SU-DHL-6 (cell line): ENCODE results near the gene ATG101.

Source experiments
- H2AFZ ChIP-seq: fragments of 200-600 bp; sonication (generic); 2 replicates; pipeline ENCODE4 v1.6.1; 2014; ENCODE audit warnings: low read depth, mild to moderate bottlenecking, moderate library complexity, mixed read lengths, antibody characterized with exemption, low read length; ENCODE audit not compliant: severe bottlenecking
- H3F3A ChIP-seq: fragments of 200-600 bp; shearing (Covaris generic); 2 replicates; pipeline ENCODE4 v1.6.0; 2016; ENCODE audit warnings: antibody characterized with exemption, mild to moderate bottlenecking; ENCODE audit not compliant: insufficient read depth
- H3K27ac ChIP-seq: fragments of 200-600 bp; sonication (generic); 2 replicates; pipeline ENCODE4 v1.5.1; 2016; ENCODE audit warnings: low read depth, mild to moderate bottlenecking, low read length, moderate library complexity, mixed read lengths
- H3K27me3 ChIP-seq: fragments of 200-600 bp; sonication (generic), shearing (Covaris generic); 2 replicates; pipeline ENCODE4 v1.6.0; 2014; ENCODE audit warnings: mild to moderate bottlenecking, low read length
- H3K36me3 ChIP-seq: fragments of 200-600 bp; sonication (generic); 2 replicates; pipeline ENCODE4 v1.6.1; 2014; ENCODE audit warnings: mild to moderate bottlenecking, low read length, mixed read lengths
- H3K4me2 ChIP-seq: fragments of 300-600, 200-600 bp; shearing (Covaris generic), sonication (generic); 2 replicates; pipeline ENCODE4 v1.6.0; 2014; ENCODE audit warnings: low read length, low read depth, mild to moderate bottlenecking; ENCODE audit not compliant: poor library complexity, severe bottlenecking
- H3K4me3 ChIP-seq: fragments of 200-600 bp; sonication (generic); 2 replicates; pipeline ENCODE4 v1.5.1; 2014; ENCODE audit warnings: antibody characterized with exemption, low read length, mild to moderate bottlenecking, mixed read lengths; ENCODE audit not compliant: insufficient read depth, poor library complexity, severe bottlenecking
- H3K79me2 ChIP-seq: fragments of 200-600 bp; sonication (generic); 2 replicates; pipeline ENCODE4 v1.6.1; 2014; ENCODE audit warnings: mild to moderate bottlenecking, low read length, moderate library complexity; ENCODE audit not compliant: insufficient read depth
- H3K9ac ChIP-seq: fragments of 200-600 bp; sonication (generic); 2 replicates; pipeline ENCODE4 v1.7.0; 2014; ENCODE audit warnings: mild to moderate bottlenecking, low read length
- H3K9me2 ChIP-seq: fragments of 200-600 bp; sonication (generic); replicated peaks from 2 replicates; pipeline ENCODE4 v1.6.1; 2014; ENCODE audit warnings: low read length; ENCODE audit not compliant: insufficient read depth
- H3K9me3 ChIP-seq: fragments of 200-600 bp; sonication (generic); 2 replicates; pipeline ENCODE4 v1.6.1; 2014; ENCODE audit warnings: low read length, mixed read lengths; ENCODE audit not compliant: insufficient read depth
- H4K20me1 ChIP-seq: fragments of 200-600 bp; sonication (generic); 2 replicates; pipeline ENCODE4 v1.6.1; 2014; ENCODE audit warnings: low read depth, mild to moderate bottlenecking, antibody characterized with exemption, low read length, moderate library complexity, mixed read lengths
- CTCF ChIP-seq: fragments of 200-600 bp; sonication (generic); IDR thresholded peaks from one replicate; pipeline ENCODE4 v1.5.1; 2017; ENCODE audit warnings: antibody characterized with exemption, mild to moderate bottlenecking, low read length, moderate library complexity; ENCODE audit not compliant: insufficient read depth, poor library complexity, severe bottlenecking
- EZH2phosphoT487 ChIP-seq: fragments of 200-600 bp; sonication (generic), shearing (Covaris generic); conservative IDR thresholded peaks from 2 replicates; pipeline ENCODE4 v1.6.1; 2018; ENCODE audit warnings: mild to moderate bottlenecking, antibody characterized with exemption, low read length, moderate library complexity, mixed read lengths

Gene ATG101

GRCh38 chr12:52035190-52035589, 34.6 kb upstream of the ATG101 start:
- H3F3A ChIP-seq: peaks cover 23% of the 10 kb centered on the region
- TF ChIP-seq CTCF: no peak
- no peak for TF ChIP-seq EZH2phosphoT487
- H3K4me3 ChIP-seq: no peak overlapping the region
- no peak overlapping the region for H3K4me2 ChIP-seq
- H3K9me3 ChIP-seq: no peaks in the 10 kb centered on the region
- H4K20me1 ChIP-seq: no peaks in the 10 kb centered on the region
- no peak overlapping the region for H2AFZ ChIP-seq
- H3K36me3 ChIP-seq: no peaks in the 10 kb centered on the region
- no peaks in the 10 kb centered on the region for H3K27me3 ChIP-seq
- no peaks in the 10 kb centered on the region for H3K9me2 ChIP-seq
- no peak overlapping the region for H3K27ac ChIP-seq
- no peaks in the 10 kb centered on the region for H3K79me2 ChIP-seq
- H3K9ac ChIP-seq: no peak overlapping the region

DNA sequence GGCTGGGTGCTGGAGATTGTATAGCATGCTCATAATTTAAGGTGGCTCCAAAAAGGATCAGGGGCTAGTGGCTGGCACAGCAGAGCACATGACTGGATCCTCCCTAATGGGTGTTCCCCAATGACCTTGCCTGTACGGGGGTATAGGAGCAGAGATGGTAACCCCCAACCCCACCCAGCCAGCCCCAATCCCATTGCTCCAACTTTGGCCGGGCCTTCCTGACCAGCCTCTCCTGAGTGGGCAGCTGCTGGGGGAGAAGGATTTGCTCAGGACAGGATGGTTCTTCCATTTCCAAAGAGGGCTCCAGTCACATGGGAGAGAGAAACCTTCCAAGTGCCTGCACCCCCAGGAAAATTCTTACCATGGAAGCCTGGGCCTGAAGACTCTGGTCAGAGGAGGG, 33.9 kb upstream of the ATG101 start:
- Histone ChIP-seq H3K9ac (peak overlapping the region; percentile 34; the same call in 1 of the 2 replicates), H3F3A (peaks cover 23% of the 10 kb centered on the region), H3K4me3 (no peak overlapping the region), H3K9me3 (no peaks in the 10 kb centered on the region), H3K4me2 (no peak overlapping the region), H3K27ac (no peak overlapping the region), H4K20me1 (no peaks in the 10 kb centered on the region), H3K36me3 (no peaks in the 10 kb centered on the region), H3K27me3 (no peaks in the 10 kb centered on the region), H2AFZ (no peak overlapping the region), H3K79me2 (no peaks in the 10 kb centered on the region), H3K9me2 (no peaks in the 10 kb centered on the region)
- TF ChIP-seq CTCF (no peak), EZH2phosphoT487 (no peak)

GRCh38 chr12:52036587-52037171, 33.1 kb upstream of the ATG101 start:
- Histone ChIP-seq H3K9me2 (no peaks in the 10 kb centered on the region), H3K9ac (peak overlapping the region; percentile 34; the same call in 1 of the 2 replicates), H3F3A (peaks cover 23% of the 10 kb centered on the region), H4K20me1 (no peaks in the 10 kb centered on the region), H3K36me3 (no peaks in the 10 kb centered on the region), H3K4me2 (peak overlapping the region; percentile 39), H3K9me3 (no peaks in the 10 kb centered on the region), H3K27ac (peak overlapping the region; percentile 29), H3K27me3 (no peaks in the 10 kb centered on the region), H3K4me3 (peak overlapping the region; percentile 22), H3K79me2 (no peaks in the 10 kb centered on the region), H2AFZ (peak overlapping the region; percentile 10)
- TF ChIP-seq CTCF: no peak
- TF ChIP-seq EZH2phosphoT487: no peak
